ENCODE data around the gene ECHDC1. TPM values are rescaled to one million over a fixed set of nuclear protein-coding genes. Genes with fewer than 3 reads are reported as not detected.

ECHDC1 gene
- total RNA-seq, 1 experiment from 2014 or later: 102 TPM

DNA sequence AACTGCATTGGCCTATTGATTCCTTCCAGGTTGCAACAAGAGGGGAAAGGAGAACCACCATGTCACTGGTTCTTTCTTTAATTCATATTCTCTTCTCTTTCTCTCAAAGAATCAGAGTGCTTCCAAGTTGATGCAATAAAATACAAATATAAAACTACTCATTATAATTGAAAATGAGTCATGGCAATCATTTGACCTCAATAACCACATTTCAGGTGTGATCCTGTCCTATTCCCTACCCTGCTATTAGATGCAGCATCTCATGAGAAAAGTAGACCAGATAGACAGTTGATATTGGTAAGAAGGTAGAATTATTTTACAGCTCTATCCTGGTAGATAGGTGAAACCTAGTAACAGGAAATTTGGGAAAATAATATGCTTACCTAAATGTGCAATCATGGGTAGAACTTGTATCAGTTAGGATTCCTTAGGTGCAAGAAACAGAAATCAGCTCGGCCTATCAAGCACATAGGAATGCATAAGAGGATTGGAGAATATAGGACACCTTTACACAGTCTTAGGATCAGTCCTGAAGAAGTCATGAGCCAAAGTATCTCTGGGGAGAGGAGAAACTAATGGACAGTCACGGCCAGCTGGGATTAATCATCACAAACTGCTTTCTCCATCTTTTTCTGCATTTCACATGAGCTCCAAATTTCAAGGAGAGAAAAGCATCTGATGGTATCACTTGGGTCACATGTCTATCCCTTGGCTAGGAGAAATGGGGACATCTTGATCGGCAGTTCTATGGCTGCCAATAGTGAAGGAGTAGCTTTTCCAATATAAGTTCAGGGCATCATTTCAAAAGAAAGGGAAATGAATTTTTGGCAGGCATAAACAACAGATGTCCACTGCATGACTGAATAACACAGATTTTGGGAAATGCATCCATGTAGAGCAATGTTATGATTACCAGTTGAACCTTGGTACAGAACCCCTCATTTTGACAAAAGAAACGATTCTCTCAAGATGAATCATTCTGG, 96.0 kb downstream of the ECHDC1 start:
- intact Hi-C loops (cut with micrococcal nuclease; ENCODE audit: unreplicated experiment): no loop called here
- ChIA-PET POLR2A (ENCODE audit: low non-redundant PET) (no interaction called here), CTCF (no interaction called here)
- H3K36me3 ChIP-seq (ENCODE audit: insufficient read depth, low read length, poor library complexity, severe bottlenecking): no peaks in the 10 kb centered on the region
- H3K27me3 ChIP-seq (replicated peaks; ENCODE audit: insufficient read depth, low read depth, low read length, poor library complexity): no peaks in the 10 kb centered on the region
- H3K9me3 ChIP-seq (ENCODE audit: low read depth, low read length, poor library complexity, severe bottlenecking): no peaks in the 10 kb centered on the region
- TF ChIP-seq, protein P1, sequence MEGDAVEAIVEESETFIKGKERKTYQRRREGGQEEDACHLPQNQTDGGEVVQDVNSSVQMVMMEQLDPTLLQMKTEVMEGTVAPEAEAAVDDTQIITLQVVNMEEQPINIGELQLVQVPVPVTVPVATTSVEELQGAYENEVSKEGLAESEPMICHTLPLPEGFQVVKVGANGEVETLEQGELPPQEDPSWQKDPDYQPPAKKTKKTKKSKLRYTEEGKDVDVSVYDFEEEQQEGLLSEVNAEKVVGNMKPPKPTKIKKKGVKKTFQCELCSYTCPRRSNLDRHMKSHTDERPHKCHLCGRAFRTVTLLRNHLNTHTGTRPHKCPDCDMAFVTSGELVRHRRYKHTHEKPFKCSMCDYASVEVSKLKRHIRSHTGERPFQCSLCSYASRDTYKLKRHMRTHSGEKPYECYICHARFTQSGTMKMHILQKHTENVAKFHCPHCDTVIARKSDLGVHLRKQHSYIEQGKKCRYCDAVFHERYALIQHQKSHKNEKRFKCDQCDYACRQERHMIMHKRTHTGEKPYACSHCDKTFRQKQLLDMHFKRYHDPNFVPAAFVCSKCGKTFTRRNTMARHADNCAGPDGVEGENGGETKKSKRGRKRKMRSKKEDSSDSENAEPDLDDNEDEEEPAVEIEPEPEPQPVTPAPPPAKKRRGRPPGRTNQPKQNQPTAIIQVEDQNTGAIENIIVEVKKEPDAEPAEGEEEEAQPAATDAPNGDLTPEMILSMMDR (conservative IDR thresholded peaks at IDR 0.05; ENCODE audit: low read depth, low read length): no peak
- no peak for TF ChIP-seq EZH2 (IDR thresholded peaks at IDR 0.05; ENCODE audit: borderline replicate concordance, low read depth, low read length, poor library complexity, severe bottlenecking)
- no peak overlapping the region for H3K27ac ChIP-seq (ENCODE audit: low read depth, low read length, poor library complexity, severe bottlenecking)
- no peaks in the 10 kb centered on the region for H3K4me1 ChIP-seq (ENCODE audit: insufficient read depth, low read length, poor library complexity, severe bottlenecking)
- DNase-seq (ENCODE audit: low spot score): no peak
- H3K4me3 ChIP-seq (ENCODE audit: low read depth, low read length, poor library complexity, severe bottlenecking): no peak overlapping the region
- BruUV-seq (replicated peaks): no TSS peak

DNA sequence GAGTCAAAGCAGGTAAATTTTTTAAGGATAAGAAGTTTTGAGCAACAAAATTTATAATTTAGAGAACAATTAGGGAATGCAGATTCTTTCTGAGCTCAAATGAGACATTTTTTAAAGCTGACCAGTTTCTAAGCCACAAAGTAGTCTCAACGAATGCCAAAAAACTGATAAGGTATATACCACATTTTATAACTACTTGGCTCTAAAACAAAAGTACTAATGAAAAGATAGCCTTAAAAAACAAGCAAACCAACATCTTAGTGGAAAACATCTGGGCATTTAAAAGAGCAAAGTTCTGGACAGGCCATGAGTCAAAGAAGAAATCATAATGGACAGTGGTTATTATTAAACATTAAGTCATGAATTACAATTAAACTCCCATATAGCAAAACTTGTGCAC, 99.9 kb downstream of the ECHDC1 start:
- no TSS peak for BruUV-seq (replicated peaks)
- TF ChIP-seq, protein P1 (conservative IDR thresholded peaks at IDR 0.05; ENCODE audit: low read depth, low read length): no peak
- TF ChIP-seq EZH2 (IDR thresholded peaks at IDR 0.05; ENCODE audit: borderline replicate concordance, low read depth, low read length, poor library complexity, severe bottlenecking): no peak
- ChIA-PET CTCF (no interaction called here), POLR2A (ENCODE audit: low non-redundant PET) (no interaction called here)
- Histone ChIP-seq H3K4me3 (ENCODE audit: low read depth, low read length, poor library complexity, severe bottlenecking) (no peak overlapping the region), H3K9me3 (ENCODE audit: low read depth, low read length, poor library complexity, severe bottlenecking) (no peaks in the 10 kb centered on the region), H3K27ac (ENCODE audit: low read depth, low read length, poor library complexity, severe bottlenecking) (no peak overlapping the region), H3K36me3 (ENCODE audit: insufficient read depth, low read length, poor library complexity, severe bottlenecking) (no peaks in the 10 kb centered on the region), H3K4me1 (ENCODE audit: insufficient read depth, low read length, poor library complexity, severe bottlenecking) (no peaks in the 10 kb centered on the region), H3K27me3 (replicated peaks; ENCODE audit: insufficient read depth, low read depth, low read length, poor library complexity) (no peaks in the 10 kb centered on the region)
- DNase-seq (ENCODE audit: low spot score): no peak
- intact Hi-C loops (cut with micrococcal nuclease; ENCODE audit: unreplicated experiment): no loop called here

Other genes with a start within 250 kb of the ECHDC1 start
- 0.39 and 0.52 TPM in 2 replicates for gene RSPO3, start 224.9 kb downstream of the ECHDC1 start, total RNA-seq (2021)
- 21.7 and 22.6 TPM in 2 replicates for gene RNF146, start 76.7 kb downstream of the ECHDC1 start, total RNA-seq (2021)
- gene KIAA0408, start 115.8 kb upstream of the ECHDC1 start, total RNA-seq (2021): 27.7 and 34.7 TPM in 2 replicates
- gene C6orf58, start 233.6 kb upstream of the ECHDC1 start, total RNA-seq (2021): 0.64 and 1.1 TPM in 2 replicates